IMR-90 (cell line): Measurements from ENCODE around the gene ASB13. TPM values are rescaled to one million over a fixed set of nuclear protein-coding genes. Genes with fewer than 3 reads are reported as not detected.

ENCODE experiments used
- ATAC-seq: fragments of 200-7000 bp; cut with Tn5 transposase; 2 replicates; pipeline ENCODE4 v1.9.1; 2020; ENCODE audit warnings: low read depth, mild to moderate bottlenecking, moderate library complexity
- BruUV-seq: library from RNA; stranded (reverse); fragments of 400-500 nt; replicated peaks from 2 replicates; lab custom pipeline; 2021; lab: Mats Ljungman, UMichigan
- CTCF ChIA-PET: fragments of 300-600 bp; formaldehyde crosslinking; extraction: SDS; loops from one replicate; lab custom pipeline; 2021; ENCODE audit warnings: antibody characterized with exemption; lab: Yijun Ruan, JAX
- POLR2A ChIA-PET: fragments of 300-600 bp; sonication (Branson Sonifier 250); formaldehyde crosslinking; loops from one replicate; lab custom pipeline; 2022; ENCODE audit warnings: antibody characterized with exemption; ENCODE audit not compliant: unreplicated experiment; lab: Charles Lee
- DNase-seq: peaks from one replicate; pipeline ENCODE4 v3.0.0; 2013
- H2AFZ ChIP-seq: replicated peaks from 2 replicates; pipeline ENCODE3; 2013; ENCODE audit warnings: low read length, mild to moderate bottlenecking; ENCODE audit not compliant: poor library complexity
- H2AK5ac ChIP-seq: 2 replicates; pipeline ENCODE4 v1.6.1; 2013; ENCODE audit warnings: low read depth, low read length, inconsistent platforms
- H2AK9ac ChIP-seq: replicated peaks from 2 replicates; pipeline ENCODE3; 2013; ENCODE audit warnings: mild to moderate bottlenecking, low read depth, low read length, moderate library complexity; ENCODE audit not compliant: poor library complexity
- H2BK120ac ChIP-seq: 2 replicates; pipeline ENCODE4 v1.6.1; 2013; ENCODE audit warnings: low read depth, low read length, inconsistent platforms
- H2BK15ac ChIP-seq: 3 replicates; pipeline ENCODE4 v1.6.1; 2013; ENCODE audit warnings: low read depth, low read length, inconsistent platforms
- H2BK20ac ChIP-seq: 2 replicates; pipeline ENCODE4 v1.6.1; 2013; ENCODE audit warnings: low read depth, mild to moderate bottlenecking, inconsistent platforms, low read length, moderate library complexity
- H2BK5ac ChIP-seq: 2 replicates; pipeline ENCODE4 v1.6.1; 2013; ENCODE audit warnings: mild to moderate bottlenecking, low read depth, low read length, inconsistent platforms; ENCODE audit not compliant: poor library complexity, severe bottlenecking
- H3K14ac ChIP-seq: replicated peaks from 2 replicates; pipeline ENCODE4 v1.6.1; 2013; ENCODE audit warnings: low read depth, low read length, inconsistent platforms
- H3K18ac ChIP-seq: 2 replicates; pipeline ENCODE4 v1.6.1; 2013; ENCODE audit warnings: low read depth, low read length, control low read depth
- H3K23ac ChIP-seq: 2 replicates; pipeline ENCODE4 v1.6.1; 2013; ENCODE audit warnings: low read depth, low read length, inconsistent platforms
- H3K27ac ChIP-seq: 2 replicates; pipeline ENCODE4 v1.5.1; 2013; ENCODE audit warnings: mild to moderate bottlenecking, control low read depth, low read length; ENCODE audit not compliant: insufficient read depth
- H3K27me3 ChIP-seq: 2 replicates; pipeline ENCODE4 v1.6.1; 2013; ENCODE audit warnings: low read length; ENCODE audit not compliant: control insufficient read depth, insufficient read depth
- H3K36me3 ChIP-seq: 2 replicates; pipeline ENCODE4 v1.6.1; 2013; ENCODE audit warnings: low read length, mixed read lengths; ENCODE audit not compliant: control insufficient read depth, insufficient read depth
- H3K4ac ChIP-seq: 2 replicates; pipeline ENCODE4 v1.6.1; 2013; ENCODE audit warnings: low read depth, low read length, inconsistent platforms
- H3K4me1 ChIP-seq: 2 replicates; pipeline ENCODE4 v1.6.1; 2013; ENCODE audit warnings: low read length, mixed read lengths; ENCODE audit not compliant: control insufficient read depth, insufficient read depth
- H3K4me2 ChIP-seq: 2 replicates; pipeline ENCODE4 v1.6.1; 2013; ENCODE audit warnings: low read depth, mild to moderate bottlenecking, control low read depth, low read length, moderate library complexity
- H3K4me3 ChIP-seq: 2 replicates; pipeline ENCODE4 v1.5.1; 2013; ENCODE audit warnings: low read depth, mild to moderate bottlenecking, control low read depth, low read length, moderate library complexity; ENCODE audit not compliant: insufficient read depth
- H3K56ac ChIP-seq: 2 replicates; pipeline ENCODE4 v1.6.1; 2013; ENCODE audit warnings: low read length, inconsistent platforms; ENCODE audit not compliant: insufficient read depth; ENCODE audit errors: extremely low read depth
- H3K79me1 ChIP-seq, 2 experiments: 2 replicates each; pipeline ENCODE4 v1.6.1; 2013; ENCODE audit warnings: low read length in 2 of 2, inconsistent platforms in 1 of 2, low read depth in 1 of 2
- H3K9ac ChIP-seq: 2 replicates; pipeline ENCODE4 v1.6.1; 2013; ENCODE audit warnings: low read depth, low read length, control low read depth
- H3K9me1 ChIP-seq: 2 replicates; pipeline ENCODE4 v1.6.1; 2013; ENCODE audit warnings: low read length, inconsistent platforms; ENCODE audit not compliant: insufficient read depth
- H3K9me3 ChIP-seq: 2 replicates; pipeline ENCODE4 v1.6.1; 2013; ENCODE audit warnings: low read length; ENCODE audit not compliant: control insufficient read depth, insufficient read depth
- H4K20me1 ChIP-seq: 2 replicates; pipeline ENCODE4 v1.6.1; 2013; ENCODE audit warnings: low read length, inconsistent platforms; ENCODE audit not compliant: insufficient read depth
- H4K5ac ChIP-seq: 2 replicates; pipeline ENCODE4 v1.6.1; 2013; ENCODE audit warnings: mild to moderate bottlenecking, low read depth, low read length, control low read depth
- H4K8ac ChIP-seq, 2 experiments: 2 replicates each; pipeline ENCODE4 v1.6.1; 2013; ENCODE audit warnings: low read depth in 2 of 2, low read length in 2 of 2, control low read depth in 1 of 2, inconsistent platforms in 1 of 2
- H4K91ac ChIP-seq: 2 replicates; pipeline ENCODE4 v1.6.1; 2013; ENCODE audit warnings: low read depth, low read length, inconsistent platforms; ENCODE audit not compliant: insufficient read depth
- BHLHE40 ChIP-seq: fragments of 150-350 bp; IDR thresholded peaks from 2 replicates; pipeline ENCODE4 v1.6.1; 2016; ENCODE audit warnings: mild to moderate bottlenecking, low read depth, low read length
- CEBPB ChIP-seq: IDR thresholded peaks from 2 replicates; pipeline ENCODE4 v1.6.1; 2012; ENCODE audit warnings: low read depth, low read length, improper control_type of control experiment
- CHD1 ChIP-seq: IDR thresholded peaks from 2 replicates; pipeline ENCODE4 v1.6.1; 2012; ENCODE audit warnings: low read depth, low read length, improper control_type of control experiment
- FOS ChIP-seq: fragments of 150-350 bp; IDR thresholded peaks from 2 replicates; pipeline ENCODE4 v1.6.1; 2016; ENCODE audit warnings: low read depth, low read length
- MAFK ChIP-seq: IDR thresholded peaks from 2 replicates; pipeline ENCODE4 v1.6.1; 2012; ENCODE audit warnings: low read depth, low read length, improper control_type of control experiment
- MAZ ChIP-seq: IDR thresholded peaks from 2 replicates; pipeline ENCODE4 v1.6.1; 2012; ENCODE audit warnings: low read depth, mild to moderate bottlenecking, low read length, improper control_type of control experiment, moderate library complexity, borderline replicate concordance
- NFE2L2 ChIP-seq: fragments of 150-350 bp; IDR thresholded peaks from 2 replicates; pipeline ENCODE4 v1.6.1; 2016; ENCODE audit warnings: low read depth, mild to moderate bottlenecking, low read length
- POLR2A ChIP-seq: IDR thresholded peaks from 2 replicates; pipeline ENCODE4 v1.6.1; 2012; ENCODE audit warnings: mild to moderate bottlenecking, low read depth, low read length
- RAD21 ChIP-seq: IDR thresholded peaks from 2 replicates; pipeline ENCODE4 v1.6.1; 2012; ENCODE audit warnings: low read length, improper control_type of control experiment
- RCOR1 ChIP-seq: IDR thresholded peaks from 2 replicates; pipeline ENCODE4 v1.6.1; 2012; ENCODE audit warnings: mild to moderate bottlenecking, low read length, improper control_type of control experiment; ENCODE audit not compliant: insufficient replicate concordance
- RFX5 ChIP-seq: IDR thresholded peaks from 2 replicates; pipeline ENCODE4 v1.8.0; 2012; ENCODE audit warnings: low read depth, mild to moderate bottlenecking, low read length, moderate library complexity
- USF2 ChIP-seq: fragments of 150-350 bp; IDR thresholded peaks from 2 replicates; pipeline ENCODE4 v1.6.1; 2017; ENCODE audit warnings: mild to moderate bottlenecking, antibody characterized with exemption, low read length, low read depth
- WGBS, 2 experiments: methylation state at CpG; one replicate each; pipeline versions ENCODE4 v1.1.5 to v1.1.7; 2013; ENCODE audit warnings: missing lambda C conversion rate in 2 of 2; ENCODE audit not compliant: insufficient read length in 1 of 2; ENCODE audit errors: extremely low coverage in 2 of 2; 5-methylcytosine and 5-hydroxymethylcytosine counted together
- dilution Hi-C: fragments of 300-500 bp; cut with HindIII; formaldehyde crosslinking; loops from one replicate; pipeline ENCODE4 v1.14.3; 2018; ENCODE audit warnings: low sequenced_read_pairs; ENCODE audit not compliant: unreplicated experiment
- in situ Hi-C: fragments of 300-500 bp; cut with MboI; formaldehyde crosslinking; loops from 3 replicates; pipeline ENCODE4 v1.14.3; 2019; ENCODE audit warnings: low sequenced_read_pairs, inconsistent platforms, mixed read lengths
- intact Hi-C: fragments of 100-400 bp; cut with micrococcal nuclease; formaldehyde crosslinking; loops from 2 replicates; pipeline ENCODE4 v1.10.0; 2022
- polyA plus RNA-seq, 3 experiments: library from polyadenylated mRNA; depleted of rRNA; stranded (reverse); fragments of >200 nt; gene quantifications; 2 replicates each; pipeline ENCODE4 v1.2.3, GENCODE V29; 2012; ENCODE audit warnings: low replicate concordance in 1 of 3
- total RNA-seq: library from RNA; depleted of rRNA; stranded (reverse); fragments of >200 nt; gene quantifications from 2 replicates; pipeline ENCODE4 v1.2.3, GENCODE V29; 2012
- TF ChIP-seq, protein P1 (sequence below): fragments of 150-350 bp; IDR thresholded peaks from 2 replicates; pipeline ENCODE4 v1.6.1; 2016; ENCODE audit warnings: low read depth, mild to moderate bottlenecking, low read length, moderate library complexity, borderline replicate concordance

ASB13 gene
- total and polyA plus RNA-seq, 2 of the 4 experiments (the other 2 are of a cell fraction) = 4.6 to 6.3 TPM

- TF ChIP-seq MAZ (no peak), RFX5 (no peak), POLR2A (no peak)
These were observed 76.5 kb downstream of the ASB13 start (continued) for GRCh38 chr10:5589661-5590511.

DNA sequence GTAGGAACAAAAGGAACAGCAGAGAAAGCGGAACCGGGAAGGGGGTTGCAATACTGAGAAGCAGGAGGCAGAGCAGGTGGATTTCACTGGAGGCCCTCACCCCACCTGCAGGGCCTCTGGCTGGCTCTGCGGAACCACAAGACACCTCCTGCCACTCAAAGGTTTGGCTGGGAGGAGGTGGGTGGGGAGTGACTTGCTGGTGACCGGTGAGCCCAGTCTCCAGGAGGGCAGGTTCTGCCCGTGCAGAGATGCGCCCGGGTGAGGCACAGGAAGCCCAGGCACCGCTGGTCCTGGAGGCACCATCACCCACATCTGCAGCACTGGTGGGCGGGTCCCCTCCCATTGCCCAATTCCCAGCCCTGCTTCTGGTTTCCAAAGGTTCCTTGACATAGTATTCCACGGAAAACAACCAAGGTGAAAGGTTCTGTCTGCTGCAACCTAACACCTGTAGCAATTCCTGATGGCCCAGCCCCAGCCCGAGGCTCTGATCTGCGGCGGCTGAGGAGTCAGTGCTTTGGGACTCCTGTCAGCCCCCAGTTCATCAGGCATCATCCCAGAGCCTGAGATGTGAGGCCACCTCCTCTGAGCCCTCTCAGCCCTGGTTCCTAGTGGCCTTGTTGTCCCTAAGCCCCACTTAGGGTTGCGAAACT, 77.3 kb downstream of the ASB13 start:
- H3K4ac ChIP-seq = no peak overlapping the region; the same call in 1 of the 2 replicates
- no peaks in the 10 kb centered on the region for H3K9me3 ChIP-seq
- H3K18ac ChIP-seq = no peak overlapping the region
- no peaks in the 10 kb centered on the region for H3K36me3 ChIP-seq
- H3K56ac ChIP-seq = no peak overlapping the region
- no peak overlapping the region for H2AK5ac ChIP-seq
- intact Hi-C loops = no loop called here
- no peak overlapping the region for H3K23ac ChIP-seq
- no peak overlapping the region for H3K27ac ChIP-seq
- no TSS peak for BruUV-seq
- in situ Hi-C loops = no loop called here
- POLR2A ChIA-PET = no interaction called here
- H4K5ac ChIP-seq = no peak overlapping the region
- no peak overlapping the region for H3K4me3 ChIP-seq
- no peak for DNase-seq
- no peak overlapping the region for H2AFZ ChIP-seq
- no peak overlapping the region for H2AK9ac ChIP-seq
- no peak overlapping the region for H2BK15ac ChIP-seq
- H2BK120ac ChIP-seq = no peak overlapping the region
- CTCF ChIA-PET = no interaction called here
- H2BK20ac ChIP-seq = no peak overlapping the region
- no peak overlapping the region for H2BK5ac ChIP-seq
- dilution Hi-C loops = no loop called here
- WGBS, 2 experiments = 94% methylated on average over 3 of the region's 14 CpGs; no CpG with 5 or more reads in 1 of the 2 experiments
- no peak for ATAC-seq
- H4K91ac ChIP-seq = no peak overlapping the region
- H3K79me1 ChIP-seq = no peaks in the 10 kb centered on the region
- H3K14ac ChIP-seq = 0 out of 2 replicates have a peak overlapping the region, but pooled peaks have one; percentile 65
- H3K9me1 ChIP-seq = peaks cover 10% of the 10 kb centered on the region
- H4K20me1 ChIP-seq = no peaks in the 10 kb centered on the region
- no peak overlapping the region for H4K8ac ChIP-seq
- no peaks in the 10 kb centered on the region for H3K27me3 ChIP-seq
- H3K4me1 ChIP-seq = peaks cover 14% of the 10 kb centered on the region
- no peak overlapping the region for H3K9ac ChIP-seq
- H3K4me2 ChIP-seq = no peak overlapping the region
- TF ChIP-seq CEBPB (no peak), CHD1 (no peak), BHLHE40 (no peak), NFE2L2 (no peak), MAZ (no peak), FOS (no peak), RCOR1 (no peak), USF2 (no peak), MAFK (no peak), RAD21 (no peak), POLR2A (no peak)
- TF ChIP-seq, protein P1, sequence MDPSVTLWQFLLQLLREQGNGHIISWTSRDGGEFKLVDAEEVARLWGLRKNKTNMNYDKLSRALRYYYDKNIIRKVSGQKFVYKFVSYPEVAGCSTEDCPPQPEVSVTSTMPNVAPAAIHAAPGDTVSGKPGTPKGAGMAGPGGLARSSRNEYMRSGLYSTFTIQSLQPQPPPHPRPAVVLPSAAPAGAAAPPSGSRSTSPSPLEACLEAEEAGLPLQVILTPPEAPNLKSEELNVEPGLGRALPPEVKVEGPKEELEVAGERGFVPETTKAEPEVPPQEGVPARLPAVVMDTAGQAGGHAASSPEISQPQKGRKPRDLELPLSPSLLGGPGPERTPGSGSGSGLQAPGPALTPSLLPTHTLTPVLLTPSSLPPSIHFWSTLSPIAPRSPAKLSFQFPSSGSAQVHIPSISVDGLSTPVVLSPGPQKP = no peak
